T follicular helper cell (primary cell): ENCODE data around the gene PRELID2.
"Not testable (repeated sequence)": the region's sequence is repeated elsewhere in the genome, so short reads cannot be mapped to it uniquely, and the experiment has no call there.

Source experiments
- DNase-seq: peaks from one replicate; pipeline ENCODE4 v3.0.0-alpha.2; 2020; ENCODE audit warnings: low read depth

The PRELID2 gene

GRCh38 chr5:145840458-145841132, 5.5 kb upstream of the PRELID2 start:
- no peak for DNase-seq

DNA sequence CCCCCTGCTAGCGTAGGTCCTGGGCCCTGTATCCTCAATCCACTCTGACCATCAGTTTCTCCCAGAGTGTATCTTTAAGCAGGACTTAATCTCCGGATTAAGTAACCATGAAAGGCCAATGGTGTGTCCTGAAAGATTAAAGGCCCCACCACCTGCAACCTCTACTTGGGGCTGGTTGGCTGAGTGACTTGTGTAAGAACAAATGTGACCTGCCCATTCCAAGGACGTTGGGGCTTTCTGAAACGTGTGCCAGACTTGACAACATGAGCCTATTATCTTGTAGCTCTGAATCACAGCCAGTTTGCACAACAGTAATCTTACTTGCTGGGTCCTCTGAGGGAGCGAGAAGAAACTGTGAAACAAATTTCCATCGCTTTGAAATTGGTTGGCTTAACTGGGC, 3.1 kb upstream of the PRELID2 start:
- no peak for DNase-seq

DNA sequence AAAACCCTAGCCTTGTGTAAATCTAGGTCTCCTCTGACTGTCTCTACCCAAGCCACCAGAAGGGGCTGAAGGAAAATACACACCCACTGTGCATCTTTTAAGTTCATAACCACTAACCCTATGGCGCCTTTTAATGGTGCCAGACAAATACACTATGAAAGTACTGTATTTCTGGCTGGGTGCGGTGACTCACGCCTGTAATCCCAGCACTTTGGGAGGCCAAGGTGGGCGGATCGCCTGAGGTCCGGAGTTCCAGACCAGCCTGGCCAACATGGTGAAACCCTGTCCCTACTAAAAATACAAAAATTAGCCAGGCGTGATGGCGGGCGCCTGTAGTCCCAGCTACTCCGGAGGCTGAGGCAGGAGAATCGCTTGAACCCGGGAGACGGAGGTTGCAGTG, 1.1 kb upstream of the PRELID2 start:
- DNase-seq, result not testable (repeated sequence)

DNA sequence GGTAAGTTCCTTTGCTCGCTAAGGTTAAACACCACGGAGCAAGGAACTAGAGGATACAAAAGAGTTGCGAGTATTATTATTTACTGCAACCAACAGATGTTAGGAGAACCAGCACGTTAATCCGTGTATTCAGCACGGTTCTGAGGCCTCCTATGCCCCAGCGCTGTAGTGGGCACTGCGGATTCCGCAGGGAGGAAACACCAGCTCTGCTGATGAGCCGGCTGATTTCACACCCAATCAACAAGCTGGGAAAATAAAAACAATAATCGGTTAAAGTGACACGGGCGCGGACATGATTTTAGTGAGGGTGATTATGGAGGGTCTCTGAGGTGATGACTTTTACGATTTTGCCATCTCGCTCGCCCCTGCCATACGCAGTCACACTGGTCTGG, 702 bp upstream of the PRELID2 start:
- no peak for DNase-seq

DNA sequence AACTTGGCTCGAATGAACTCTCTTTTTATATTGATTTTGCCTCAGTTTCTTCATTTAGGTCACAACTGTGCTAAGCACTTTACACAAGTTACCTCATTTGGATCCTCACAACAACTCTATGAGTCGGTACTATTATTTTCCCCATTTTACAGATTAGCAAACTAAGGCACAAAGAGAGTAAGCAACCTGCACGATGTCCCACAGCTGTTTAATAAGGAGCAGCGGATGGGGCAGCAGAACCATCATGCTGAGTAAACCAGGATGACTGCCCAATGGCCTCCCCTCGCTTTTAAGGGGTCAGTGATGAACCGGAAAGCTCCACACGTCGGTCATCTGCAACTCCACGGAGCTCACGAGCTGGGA, 607 bp downstream of the PRELID2 start:
- no peak for DNase-seq

GRCh38 chr5:145833631-145834200, 1.4 kb downstream of the PRELID2 start:
- DNase-seq, result no peak

DNA sequence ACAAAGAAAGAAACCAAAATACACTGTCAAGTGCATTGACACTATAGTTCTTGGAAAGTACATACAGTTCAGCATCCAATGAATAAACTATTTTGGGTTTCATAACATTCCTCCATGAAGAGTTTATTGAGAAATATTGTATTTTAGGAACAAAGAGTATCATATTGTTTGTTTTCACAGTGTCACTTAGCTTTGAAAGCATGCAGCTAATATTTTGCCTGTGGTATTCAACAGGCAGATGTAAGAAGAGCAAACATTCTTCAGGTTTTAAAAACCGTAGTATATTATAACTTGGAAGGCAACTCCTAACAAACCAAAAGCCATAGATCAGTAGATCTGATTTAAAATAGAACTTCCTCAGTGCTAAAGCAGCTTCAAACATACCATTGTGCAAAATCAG, 4.5 kb downstream of the PRELID2 start:
- DNase-seq, result no peak

- DNase-seq, result no peak
Measured at GRCh38 chr5:145829708-145830361, 5.3 kb downstream of the PRELID2 start.

GRCh38 chr5:145826895-145827674, 8.1 kb downstream of the PRELID2 start:
- no peak for DNase-seq

- no peak for DNase-seq
Measured at GRCh38 chr5:145825751-145826180, 9.4 kb downstream of the PRELID2 start.

DNA sequence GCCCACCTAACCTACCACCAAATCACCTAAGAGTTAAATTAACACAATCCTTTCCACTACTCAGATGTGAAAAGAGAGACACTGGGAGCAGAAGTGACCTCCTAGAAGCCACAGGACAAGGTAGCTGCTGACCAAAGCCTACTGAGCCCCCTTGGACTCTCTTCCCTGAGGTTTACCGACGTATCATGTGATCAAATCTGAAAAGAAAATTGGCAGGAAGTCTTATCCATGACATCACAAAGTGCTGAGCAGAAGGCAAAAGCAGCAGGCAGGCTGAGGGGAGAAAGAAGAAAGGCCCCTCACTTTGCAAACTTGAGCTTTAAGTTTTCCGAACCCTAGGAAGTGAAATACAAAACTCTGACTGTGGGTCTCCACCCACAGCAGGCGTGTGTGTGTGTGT, 11.1 kb downstream of the PRELID2 start:
- no peak for DNase-seq

DNA sequence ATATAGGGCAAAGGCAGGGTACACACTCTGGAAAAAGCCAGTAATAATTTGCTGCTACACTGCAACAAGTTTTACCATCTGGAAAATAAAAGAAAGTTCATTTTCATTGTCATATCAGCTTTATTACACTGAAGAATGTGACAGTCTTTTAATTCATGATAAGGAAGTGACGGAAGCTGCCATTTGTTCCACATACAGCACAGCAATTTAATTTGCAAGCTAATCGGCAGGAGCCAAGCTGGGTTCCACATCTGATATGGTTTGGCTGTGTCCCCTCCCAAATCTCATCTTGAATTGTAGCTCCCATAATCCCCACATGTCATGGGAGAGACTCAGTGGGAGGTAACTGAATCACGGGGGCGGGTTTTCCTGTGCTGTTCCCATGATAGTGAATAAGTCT, 16.5 kb downstream of the PRELID2 start:
- DNase-seq, result no peak

DNA sequence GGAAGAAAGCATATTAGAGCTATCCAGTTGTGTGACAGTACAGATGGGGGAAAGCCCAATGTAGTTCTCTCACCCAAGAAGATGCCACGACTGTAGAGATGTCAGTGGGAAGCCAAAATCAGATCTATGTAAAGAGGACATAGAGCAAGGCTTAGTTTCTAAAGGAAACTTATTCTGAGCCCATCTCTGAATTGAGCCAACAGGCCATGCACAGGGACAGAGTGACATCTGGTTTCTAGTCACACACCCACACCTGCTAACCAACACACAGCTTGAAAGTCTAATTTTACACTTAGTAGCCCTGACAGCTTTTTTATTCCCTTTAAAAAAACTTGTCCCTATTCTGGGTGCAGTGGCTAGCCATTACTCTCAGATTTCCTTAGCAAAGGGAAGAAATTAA, 22.3 kb downstream of the PRELID2 start:
- DNase-seq, result no peak

- DNase-seq, result no peak
Measured at GRCh38 chr5:145811834-145812625, 23.1 kb downstream of the PRELID2 start.

DNA sequence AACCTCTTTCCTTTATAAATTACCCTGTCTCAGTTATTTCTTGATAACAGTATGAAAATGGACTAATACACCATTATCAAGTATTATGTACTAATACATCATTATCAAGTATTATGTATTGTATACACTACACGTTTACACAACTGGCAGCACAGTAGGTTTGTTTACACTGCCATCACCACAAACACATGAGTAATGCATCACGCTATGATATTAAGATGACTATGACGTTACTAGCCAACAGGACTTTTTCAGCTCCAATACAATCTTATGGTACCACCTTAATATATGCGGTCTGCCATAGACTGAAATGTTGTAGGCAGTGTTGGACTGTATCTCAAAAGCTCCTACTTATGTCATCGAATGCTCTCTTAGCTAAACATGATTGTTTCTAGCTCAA, 28.2 kb downstream of the PRELID2 start:
- no peak for DNase-seq

- DNase-seq, result no peak
Measured at GRCh38 chr5:145805819-145806218, 29.3 kb downstream of the PRELID2 start.

- DNase-seq, result no peak
Measured at GRCh38 chr5:145804701-145805100, 30.4 kb downstream of the PRELID2 start.

GRCh38 chr5:145803112-145804004, 31.8 kb downstream of the PRELID2 start:
- DNase-seq, result no peak

GRCh38 chr5:145801195-145801594, 33.9 kb downstream of the PRELID2 start:
- DNase-seq, result no peak

DNA sequence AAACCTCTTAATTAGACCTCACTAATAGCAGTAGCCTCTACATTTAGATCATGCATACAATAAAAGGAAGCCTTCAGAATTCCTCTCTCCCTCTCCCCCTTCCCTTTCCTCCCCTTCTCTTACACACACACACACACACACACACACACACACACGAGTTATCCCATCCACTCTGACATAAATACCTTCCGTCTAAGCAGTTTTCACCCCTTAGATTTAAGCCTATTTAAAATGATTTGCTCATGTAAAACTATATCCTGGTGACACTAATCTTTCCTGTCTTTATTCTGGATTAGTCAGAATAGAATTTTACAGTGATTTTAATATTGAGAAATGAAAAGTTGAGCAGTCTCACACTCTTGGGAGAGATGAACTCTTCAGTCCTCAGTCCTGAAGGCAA, 35.0 kb downstream of the PRELID2 start:
- no peak for DNase-seq

DNA sequence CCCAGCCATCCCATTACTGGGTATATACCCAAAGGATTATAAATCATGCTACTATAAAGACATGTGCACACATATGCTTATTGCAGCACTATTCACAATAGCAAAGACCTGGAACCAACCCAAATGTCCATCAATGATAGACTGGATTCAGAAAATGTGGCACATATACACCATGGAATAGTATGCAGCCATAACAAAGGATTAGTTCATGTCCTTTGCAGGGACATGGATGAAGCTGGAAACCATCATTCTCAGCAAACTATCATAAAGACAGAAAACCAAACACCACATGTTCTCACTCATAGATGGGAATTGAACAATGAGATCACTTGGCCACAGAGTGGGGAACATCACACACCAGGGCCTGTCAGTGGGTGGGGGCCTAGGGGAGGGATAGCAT, 36.6 kb downstream of the PRELID2 start:
- DNase-seq, result not testable (repeated sequence)
